COR-L47 (cell line): ENCODE measurements around the gene RNF220.

Source experiments
- DNase-seq: peaks from one replicate; lab custom pipeline; 2025; lab: John Stamatoyannopoulos, UW

RNF220 gene

GRCh38 chr1:44405031-44405797 is at the start of gene RNF220:
Gene RNF220, plus strand, starts transcription at chr1:44405255.
- peak; percentile 30 for DNase-seq

DNA sequence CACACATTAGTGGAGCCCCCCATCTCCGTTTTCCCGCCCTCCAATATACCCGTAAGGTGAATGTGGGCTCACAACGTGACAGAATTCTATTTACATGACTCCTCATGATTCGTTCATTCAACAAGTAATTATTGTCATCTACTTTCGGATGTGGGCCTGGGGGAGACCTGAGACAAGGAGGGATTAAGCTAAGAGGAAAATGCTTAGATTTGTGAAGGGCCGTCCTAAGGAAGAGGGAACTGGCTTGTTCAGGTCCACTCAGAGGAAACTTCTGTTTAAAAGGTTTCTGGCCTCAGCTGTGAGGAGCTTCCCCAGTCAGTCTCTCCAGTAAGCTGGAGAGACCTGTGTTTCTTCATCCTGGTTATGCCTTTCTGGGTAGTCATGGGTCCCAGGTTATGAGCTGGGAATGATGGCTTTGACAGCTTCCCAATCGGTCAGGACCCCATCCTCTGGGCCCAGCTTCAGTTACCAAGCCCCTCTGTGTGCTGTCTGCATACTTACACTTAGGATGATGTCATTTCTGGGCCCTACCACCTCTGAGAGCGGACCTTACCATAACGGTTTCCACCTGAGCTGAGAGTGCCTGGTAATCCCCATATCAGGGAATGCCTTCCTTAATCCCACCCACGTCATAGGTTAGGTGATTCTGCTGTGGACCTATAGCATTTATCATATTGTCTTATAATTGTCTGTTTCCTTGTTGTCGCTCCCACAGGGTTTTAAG is 49.3 kb upstream of the RNF220 start:
- no peak for DNase-seq

DNA sequence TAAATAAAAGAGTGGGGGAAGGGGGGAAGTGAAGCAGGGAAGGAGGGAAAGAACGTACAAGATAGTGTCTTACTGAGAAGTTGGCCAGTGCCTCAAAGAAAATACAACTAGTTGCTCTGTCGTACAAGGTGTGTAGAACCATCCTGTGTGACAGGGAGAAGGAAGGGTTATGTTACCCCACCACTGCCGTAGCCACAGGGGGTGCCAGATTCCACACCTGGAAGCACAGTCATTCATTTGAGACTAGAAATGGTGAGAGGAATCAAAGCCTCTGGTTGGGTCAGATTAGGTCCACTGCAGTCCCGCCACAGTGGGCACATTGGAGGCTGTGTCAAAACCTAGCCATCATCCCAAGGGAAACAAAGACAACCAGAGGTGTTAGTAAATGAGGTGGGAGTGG is 47.3 kb upstream of the RNF220 start:
- DNase-seq = no peak

DNA sequence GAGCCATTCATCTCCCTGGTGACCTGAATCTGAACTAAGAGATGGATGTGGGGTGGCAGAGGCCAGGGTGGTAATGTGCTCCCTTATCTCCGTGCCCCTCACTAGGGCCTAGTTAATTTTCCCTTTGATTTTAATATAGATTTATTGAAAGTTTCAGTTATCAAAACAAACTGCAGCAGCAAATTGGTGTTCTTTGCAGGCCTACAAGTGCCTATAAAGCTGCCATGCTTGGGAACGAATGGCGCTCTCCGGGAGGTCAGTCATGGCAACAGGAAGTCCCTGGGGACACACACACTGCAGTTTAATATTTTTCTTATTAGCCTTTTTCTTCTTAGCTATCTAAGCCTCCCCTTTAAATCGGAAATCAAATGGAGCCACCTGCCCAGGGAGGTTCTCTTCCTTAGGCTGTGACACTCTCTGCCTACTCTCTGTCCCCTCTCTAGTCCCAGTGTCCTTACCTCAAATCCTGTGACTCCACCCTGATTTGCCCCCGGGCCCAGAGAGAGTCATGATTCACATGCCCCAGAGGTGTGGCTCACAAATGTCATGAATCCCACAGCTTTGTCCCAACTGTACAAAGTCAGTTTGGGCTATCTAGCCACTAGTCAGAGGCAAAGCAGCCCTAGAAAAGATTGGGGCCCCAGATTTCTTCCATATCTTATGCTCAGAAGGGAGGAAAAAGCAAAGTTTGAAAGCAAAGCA is 45.7 kb upstream of the RNF220 start:
- no peak for DNase-seq

- DNase-seq = no peak
These were observed 43.6 kb upstream of the RNF220 start for GRCh38 chr1:44361478-44361877.

DNA sequence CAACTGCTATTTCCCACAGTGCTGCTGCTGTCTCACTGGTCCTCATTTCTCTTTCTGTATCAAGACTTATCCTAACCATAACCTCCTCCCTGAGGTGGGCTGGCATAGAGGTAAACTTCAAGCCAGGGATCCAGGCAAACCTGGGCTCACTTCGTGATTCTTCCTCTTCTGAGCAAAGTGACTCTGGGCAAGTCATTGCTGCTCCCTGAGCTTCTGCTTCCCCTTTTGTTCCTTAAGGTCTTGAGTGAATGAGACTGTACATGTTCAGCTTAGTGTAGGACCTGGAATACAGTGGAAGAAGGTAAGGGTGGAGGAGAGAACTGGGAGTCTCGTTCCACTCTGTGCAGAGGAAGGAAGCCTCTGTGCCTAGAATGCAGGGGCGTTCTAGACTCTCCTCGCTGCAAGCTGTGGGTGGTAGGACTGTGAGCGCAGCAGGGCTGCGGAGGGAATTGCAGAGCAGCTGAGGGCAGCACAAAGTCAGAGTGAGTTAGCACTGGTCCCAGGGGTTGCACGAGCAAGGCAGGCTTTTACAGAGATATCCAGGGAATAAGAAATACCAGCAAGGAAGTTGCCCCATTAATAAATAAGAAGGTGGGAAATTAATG is 38.6 kb upstream of the RNF220 start:
- no peak for DNase-seq

GRCh38 chr1:44367944-44368343 is 37.1 kb upstream of the RNF220 start:
- no peak for DNase-seq

DNA sequence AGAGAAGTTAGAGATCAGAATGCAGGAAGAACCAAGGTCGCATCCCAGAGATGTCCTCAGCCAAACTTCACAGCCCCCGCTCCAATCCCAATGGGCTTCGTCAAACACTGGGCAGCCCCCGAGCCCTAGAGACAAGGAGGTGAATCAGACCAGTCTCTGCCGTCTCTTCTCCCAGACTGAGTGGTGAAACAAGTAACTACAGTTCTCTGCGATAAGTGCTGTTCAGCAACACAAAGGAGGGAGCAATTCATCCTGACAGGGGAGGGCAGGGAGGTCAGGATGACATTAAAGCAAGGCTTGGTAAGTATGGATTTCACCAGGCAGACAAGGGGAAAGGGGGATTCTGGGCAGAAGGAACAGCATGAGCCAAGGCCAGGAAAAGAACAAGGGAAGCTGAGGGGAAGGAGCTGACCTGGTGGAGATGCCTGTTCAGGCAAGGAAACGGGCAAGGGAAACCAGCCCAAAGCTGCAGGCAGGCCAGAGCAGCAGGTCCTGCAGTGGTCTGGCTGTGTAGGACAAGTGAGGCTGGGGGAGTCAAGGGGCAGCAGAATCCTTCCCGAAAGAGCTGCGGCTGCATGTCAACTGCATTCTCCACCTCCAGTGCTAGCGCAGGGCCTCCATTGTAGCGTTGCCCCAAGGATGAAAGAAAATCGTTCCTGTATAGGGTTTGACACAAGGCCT is 36.4 kb upstream of the RNF220 start:
- DNase-seq = no peak

GRCh38 chr1:44371206-44371605 is 33.8 kb upstream of the RNF220 start:
- DNase-seq = no peak

- DNase-seq = no peak
These were observed 29.5 kb upstream of the RNF220 start for GRCh38 chr1:44375547-44375946.

- DNase-seq = peak; percentile 45
These were observed 26.9 kb upstream of the RNF220 start for GRCh38 chr1:44377925-44378784.

GRCh38 chr1:44380666-44381177 is 24.3 kb upstream of the RNF220 start:
- DNase-seq = no peak

DNA sequence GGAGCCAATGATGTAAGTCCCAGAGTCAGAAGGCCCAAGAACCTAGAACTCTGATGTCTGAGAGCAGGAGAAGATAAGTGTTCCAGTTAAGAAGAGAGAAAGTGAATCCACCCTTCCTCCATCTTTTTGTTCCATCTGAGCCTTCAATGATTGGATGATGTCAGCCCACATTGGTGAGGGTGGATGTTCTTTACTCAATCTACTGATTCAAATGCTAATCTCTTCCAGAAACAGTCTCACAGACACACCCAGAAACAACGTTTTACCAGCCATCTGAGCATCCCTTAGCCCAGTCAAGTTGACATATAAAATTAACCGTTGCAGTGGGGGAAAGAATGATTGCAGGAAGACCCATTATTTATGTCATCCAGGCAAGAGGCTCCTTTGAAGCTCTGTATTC is 16.5 kb upstream of the RNF220 start:
- DNase-seq = no peak

GRCh38 chr1:44389437-44389836 is 15.6 kb upstream of the RNF220 start:
- no peak for DNase-seq

GRCh38 chr1:44390277-44390676 is 14.8 kb upstream of the RNF220 start:
- no peak for DNase-seq

GRCh38 chr1:44401256-44402228 is 3.5 kb upstream of the RNF220 start:
- no peak for DNase-seq

DNA sequence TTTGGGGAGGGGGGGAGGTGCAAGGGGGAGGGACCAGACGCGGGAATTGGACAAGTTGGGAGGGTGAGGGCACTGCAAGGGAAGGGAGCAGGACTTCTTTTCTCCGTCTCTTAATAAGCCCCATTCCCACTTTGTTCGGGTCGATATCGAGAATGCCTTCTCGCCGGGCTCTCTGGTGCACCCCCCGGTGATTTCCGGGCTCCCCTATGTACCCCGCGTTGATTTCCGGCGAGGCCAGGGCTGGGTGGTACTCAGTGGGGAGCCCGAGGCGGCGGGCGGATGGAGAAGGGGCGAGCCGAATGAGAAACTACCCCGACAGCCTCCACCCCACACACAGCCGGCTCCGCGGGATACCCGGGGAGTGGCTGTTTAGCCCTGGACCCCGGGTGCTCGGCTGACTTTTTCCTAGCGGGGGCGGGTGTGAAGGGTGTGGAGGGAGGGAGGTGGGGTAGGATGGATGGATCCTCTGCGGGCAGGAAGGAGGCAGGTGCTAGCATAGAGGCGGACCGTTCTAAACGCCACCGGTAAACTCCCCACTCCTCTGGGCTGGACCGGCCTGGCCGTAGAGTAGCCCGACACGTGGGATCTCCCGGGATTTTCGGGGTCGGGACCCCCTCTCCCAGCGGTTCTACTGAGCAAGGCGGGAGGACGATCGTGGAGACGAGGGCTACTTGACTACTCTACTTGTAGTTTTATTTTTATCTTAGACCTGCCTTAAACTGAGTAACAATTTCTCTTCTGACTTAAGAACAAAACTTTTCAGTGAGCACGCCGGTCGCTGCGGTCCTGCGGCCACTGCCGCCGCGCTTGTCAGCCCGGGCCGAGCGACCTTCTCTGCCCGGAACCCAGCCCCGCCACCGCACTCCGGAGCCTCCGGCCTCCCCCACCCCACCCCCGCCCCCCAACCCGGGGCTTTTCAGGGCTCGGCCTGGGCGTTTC is 1.0 kb downstream of the RNF220 start:
- no peak for DNase-seq

- no peak for DNase-seq
These were observed 1.8 kb downstream of the RNF220 start for GRCh38 chr1:44406737-44407429.
